Neutrophil (primary cell): Measurements from ENCODE around the gene ASPA.
"Not testable (repeated sequence)": the region's sequence is repeated elsewhere in the genome, so short reads cannot be mapped to it uniquely, and the experiment has no call there.

Experiments
- H3K27ac ChIP-seq: fragments of 200-600 bp; sonication (generic); 2 replicates; pipeline ENCODE4 v1.5.1; 2016; ENCODE audit warnings: mild to moderate bottlenecking, moderate library complexity
- H3K27me3 ChIP-seq: fragments of 200-600 bp; sonication (generic); 2 replicates; pipeline ENCODE4 v1.6.0; 2016; ENCODE audit warnings: mild to moderate bottlenecking
- H3K36me3 ChIP-seq: fragments of 200-600 bp; sonication (generic); 2 replicates; pipeline ENCODE4 v1.5.1; 2017
- H3K4me1 ChIP-seq, 2 experiments: fragments of 200-600 bp in 1 of 2; sonication (generic) in 1 of 2; 1 replicate in 1 of 2; 2 replicates in 1 of 2; pipeline versions ENCODE4 v1.5.1 to v1.6.1; 2013 to 2016; ENCODE audit warnings: low read depth in 1 of 2, low read length in 1 of 2, mild to moderate bottlenecking in 1 of 2, moderate library complexity in 1 of 2; ENCODE audit not compliant: control insufficient read depth in 1 of 2, insufficient read depth in 1 of 2
- H3K4me3 ChIP-seq, 2 experiments: fragments of 200-600 bp in 1 of 2; sonication (generic) in 1 of 2; 1 replicate in 1 of 2; 2 replicates in 1 of 2; pipeline ENCODE4 v1.5.1; 2013 to 2016; ENCODE audit warnings: low read depth in 1 of 2, low read length in 1 of 2, mild to moderate bottlenecking in 1 of 2, moderate library complexity in 1 of 2
- H3K9me3 ChIP-seq: fragments of 200-600 bp; sonication (generic); 2 replicates; pipeline ENCODE4 v1.5.1; 2016
- CTCF ChIP-seq: fragments of 200-600 bp; sonication (generic); IDR thresholded peaks from 2 replicates; pipeline ENCODE4 v1.5.1; 2016; ENCODE audit warnings: antibody characterized with exemption

Gene ASPA

GRCh38 chr17:3448059-3448665 lies 27.6 kb upstream of the ASPA start:
- Histone ChIP-seq H3K4me1 (no peaks in the 10 kb centered on the region), H3K27me3 (peaks cover 29% of the 10 kb centered on the region), H3K36me3 (no peaks in the 10 kb centered on the region), H3K27ac (no peak overlapping the region), H3K4me3 (no peak overlapping the region), H3K9me3 (no peaks in the 10 kb centered on the region)
- no peak for TF ChIP-seq CTCF

DNA sequence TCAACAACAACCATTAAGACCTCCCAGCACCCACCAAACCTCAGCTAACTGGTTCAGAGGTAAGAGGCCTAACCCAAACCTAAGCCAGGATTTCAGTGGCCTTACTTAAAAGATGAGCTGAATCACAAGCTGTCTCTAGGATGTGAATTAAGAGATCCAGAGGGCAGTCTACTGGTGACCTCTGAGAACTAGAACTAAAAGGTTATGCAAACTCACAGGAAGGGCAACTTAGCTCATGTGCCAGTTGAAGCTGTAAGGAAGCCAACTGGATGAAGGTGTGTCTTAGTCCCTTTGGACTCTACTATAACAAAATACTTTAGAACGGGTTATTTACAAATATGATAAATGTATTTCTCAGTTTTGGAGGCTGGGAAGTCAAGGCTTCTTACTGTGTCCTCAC lies 9.4 kb upstream of the ASPA start:
- H3K4me3 ChIP-seq, H3K27me3 ChIP-seq, H3K4me1 ChIP-seq, H3K27ac ChIP-seq, H3K9me3 ChIP-seq, H3K36me3 ChIP-seq: not testable (repeated sequence)

GRCh38 chr17:3469529-3469928 lies 6.3 kb upstream of the ASPA start:
- no peak for TF ChIP-seq CTCF
- no peaks in the 10 kb centered on the region for H3K36me3 ChIP-seq
- no peak overlapping the region for H3K27ac ChIP-seq
- H3K4me1 ChIP-seq: no peaks in the 10 kb centered on the region
- H3K4me3 ChIP-seq: no peak overlapping the region
- no peaks in the 10 kb centered on the region for H3K9me3 ChIP-seq
- H3K27me3 ChIP-seq: no peaks in the 10 kb centered on the region

DNA sequence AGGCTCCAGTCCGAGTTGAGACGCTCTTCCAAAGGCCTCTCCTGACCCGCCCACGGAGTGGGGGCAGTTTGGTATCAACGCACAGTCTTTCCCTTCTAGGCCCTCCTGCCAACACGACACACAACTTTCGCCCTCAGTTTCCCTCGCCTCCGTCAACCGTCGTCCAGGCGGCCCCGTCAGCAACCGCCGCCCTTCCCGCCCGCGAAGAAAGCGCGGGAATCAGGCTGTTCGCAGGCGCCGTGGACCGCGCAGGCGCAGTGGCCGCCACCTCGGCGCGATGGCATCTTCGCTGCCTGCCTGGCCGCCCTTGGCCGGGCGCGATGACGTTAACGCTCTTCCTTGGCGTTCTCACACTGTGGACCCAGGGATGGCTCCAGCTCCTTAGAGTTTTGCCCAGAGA lies 4.2 kb upstream of the ASPA start, which contains the start of gene SPATA22:
Gene SPATA22, minus strand, starts transcription at position 221 of the 400 bp plus-strand sequence. CDS start 2,494 bp downstream, outside the sequence.
- Histone ChIP-seq H3K27ac (no peak within 1 kb of the TSS), H3K4me1 (no peaks in the 10 kb centered on the region)
- no peak for TF ChIP-seq CTCF

DNA sequence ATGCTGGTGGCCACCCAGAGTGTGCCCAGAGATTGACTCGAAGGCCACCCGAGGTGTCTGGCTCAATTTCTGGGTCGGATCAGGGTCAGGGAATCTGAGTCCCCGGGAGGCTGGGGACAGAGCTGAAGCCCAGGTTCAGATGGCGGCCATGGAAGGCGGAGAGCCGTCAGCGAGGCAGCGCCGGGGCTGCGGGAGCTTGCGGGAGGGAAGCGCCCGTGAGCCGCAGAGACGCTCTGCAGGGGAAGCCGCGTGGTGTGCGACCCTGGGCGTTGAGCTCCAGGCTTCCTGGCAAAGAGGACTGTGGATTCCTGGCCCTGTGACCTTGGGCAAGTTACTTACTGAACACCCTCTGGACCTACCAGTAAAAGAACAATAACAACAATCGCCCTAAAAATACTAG lies 3.7 kb upstream of the ASPA start:
- no peaks in the 10 kb centered on the region for H3K4me1 ChIP-seq

More for the DNA sequence above, 4.2 kb upstream of the ASPA start, which contains the start of gene SPATA22:
- no peaks in the 10 kb centered on the region for H3K27me3 ChIP-seq
- H3K9me3 ChIP-seq: no peaks in the 10 kb centered on the region
- no peaks in the 10 kb centered on the region for H3K36me3 ChIP-seq
- no peak within 1 kb of the TSS for H3K4me3 ChIP-seq

More for the DNA sequence above, 3.7 kb upstream of the ASPA start:
- H3K9me3 ChIP-seq: no peaks in the 10 kb centered on the region
- no peak for TF ChIP-seq CTCF
- H3K27me3 ChIP-seq: no peaks in the 10 kb centered on the region
- H3K36me3 ChIP-seq: no peaks in the 10 kb centered on the region
- H3K27ac ChIP-seq: no peak overlapping the region
- H3K4me3 ChIP-seq: no peak overlapping the region
